DOHH2 (cell line): ENCODE data around the gene FN1.

ENCODE experiments used
- H3F3A ChIP-seq: fragments of 200-600 bp; sonication (generic), shearing (Covaris generic); 2 replicates; pipeline ENCODE4 v1.6.0; 2016; ENCODE audit warnings: antibody characterized with exemption, mild to moderate bottlenecking; ENCODE audit not compliant: control insufficient read depth, insufficient read depth
- H3K27ac ChIP-seq: fragments of 200-600 bp; sonication (generic); 2 replicates; pipeline ENCODE4 v1.5.1; 2014; ENCODE audit warnings: low read depth, mild to moderate bottlenecking, low read length, moderate library complexity
- H3K27me3 ChIP-seq: fragments of 200-600 bp; sonication (generic); 2 replicates; pipeline ENCODE4 v1.6.1; 2014; ENCODE audit warnings: mild to moderate bottlenecking, low read length, mixed read lengths; ENCODE audit not compliant: control insufficient read depth
- H3K36me3 ChIP-seq: fragments of 200-600 bp; sonication (generic); 2 replicates; pipeline ENCODE4 v1.6.1; 2014; ENCODE audit warnings: mild to moderate bottlenecking, low read length, moderate library complexity, mixed read lengths; ENCODE audit not compliant: control insufficient read depth
- H3K4me1 ChIP-seq: fragments of 200-600 bp; sonication (generic); 2 replicates; pipeline ENCODE4 v1.6.1; 2014; ENCODE audit warnings: mild to moderate bottlenecking, low read length, mixed read lengths; ENCODE audit not compliant: control insufficient read depth
- H3K4me2 ChIP-seq: fragments of 200-600 bp; sonication (generic); 2 replicates; pipeline ENCODE4 v1.6.0; 2014; ENCODE audit warnings: mild to moderate bottlenecking, low read length, moderate library complexity
- H3K4me3 ChIP-seq: fragments of 200-600 bp; sonication (generic); 2 replicates; pipeline ENCODE4 v1.5.1; 2014; ENCODE audit warnings: mild to moderate bottlenecking, low read length, mixed read lengths
- H3K79me2 ChIP-seq: fragments of 200-600 bp; sonication (generic); 2 replicates; pipeline ENCODE4 v1.6.1; 2014; ENCODE audit warnings: mild to moderate bottlenecking, low read length, mixed read lengths; ENCODE audit not compliant: control insufficient read depth
- H3K9me2 ChIP-seq: fragments of 200-600 bp; sonication (generic); replicated peaks from 2 replicates; pipeline ENCODE4 v1.6.1; 2014; ENCODE audit warnings: mild to moderate bottlenecking, low read length, mixed read lengths; ENCODE audit not compliant: control insufficient read depth
- H3K9me3 ChIP-seq: fragments of 200-600 bp; sonication (generic); 2 replicates; pipeline ENCODE4 v1.6.1; 2014; ENCODE audit warnings: antibody characterized with exemption, low read length, mixed read lengths; ENCODE audit not compliant: control insufficient read depth, insufficient read depth
- H4K20me1 ChIP-seq: fragments of 200-600 bp; sonication (generic); 2 replicates; pipeline ENCODE4 v1.6.0; 2014; ENCODE audit warnings: low read depth, mild to moderate bottlenecking, antibody characterized with exemption, low read length, moderate library complexity; ENCODE audit not compliant: control insufficient read depth, insufficient read depth
- CTCF ChIP-seq: fragments of 200-600 bp; sonication (generic); IDR thresholded peaks from one replicate; pipeline ENCODE4 v1.5.1; 2014; ENCODE audit warnings: antibody characterized with exemption, mild to moderate bottlenecking, low read depth, low read length; ENCODE audit not compliant: poor library complexity, severe bottlenecking
- EZH2phosphoT487 ChIP-seq: fragments of 200-600 bp; sonication (generic); IDR thresholded peaks from 2 replicates; pipeline ENCODE4 v1.6.1; 2017; ENCODE audit warnings: borderline replicate concordance, mild to moderate bottlenecking, antibody characterized with exemption, low read length, moderate library complexity, mixed read lengths

Gene FN1

GRCh38 chr2:215447673-215448081 is 11.8 kb upstream of the FN1 start:
- no peaks in the 10 kb centered on the region for H4K20me1 ChIP-seq
- H3K79me2 ChIP-seq, result no peaks in the 10 kb centered on the region
- H3K27me3 ChIP-seq, result 0 out of 2 replicates have a peak, but pooled peaks cover 3% of the 10 kb centered on the region
- no peaks in the 10 kb centered on the region for H3K4me1 ChIP-seq
- H3K36me3 ChIP-seq, result no peaks in the 10 kb centered on the region
- no peak overlapping the region for H3K4me3 ChIP-seq
- H3K4me2 ChIP-seq, result no peak overlapping the region
- H3F3A ChIP-seq, result no peaks in the 10 kb centered on the region
- H3K27ac ChIP-seq, result no peak overlapping the region
- no peaks in the 10 kb centered on the region for H3K9me2 ChIP-seq
- TF ChIP-seq CTCF (no peak), EZH2phosphoT487 (no peak)
- no peaks in the 10 kb centered on the region for H3K9me3 ChIP-seq

- Histone ChIP-seq H3K4me2 (no peak overlapping the region), H3K4me1 (no peaks in the 10 kb centered on the region), H3K4me3 (no peak overlapping the region), H3K9me3 (no peaks in the 10 kb centered on the region), H3K79me2 (no peaks in the 10 kb centered on the region), H3K36me3 (no peaks in the 10 kb centered on the region), H4K20me1 (no peaks in the 10 kb centered on the region), H3F3A (no peaks in the 10 kb centered on the region), H3K27me3 (0 out of 2 replicates have a peak, but pooled peaks cover 3% of the 10 kb centered on the region), H3K9me2 (no peaks in the 10 kb centered on the region), H3K27ac (no peak overlapping the region)
- TF ChIP-seq CTCF (no peak), EZH2phosphoT487 (no peak)
Observed at GRCh38 chr2:215447056-215447455, 11.2 kb upstream of the FN1 start.

- H3F3A ChIP-seq, result no peaks in the 10 kb centered on the region
- H3K27ac ChIP-seq, result no peak overlapping the region
- H3K9me2 ChIP-seq, result no peaks in the 10 kb centered on the region
- no peaks in the 10 kb centered on the region for H3K4me1 ChIP-seq
- H3K4me2 ChIP-seq, result no peak overlapping the region
- no peak overlapping the region for H3K4me3 ChIP-seq
- TF ChIP-seq EZH2phosphoT487, result no peak
- no peak for TF ChIP-seq CTCF
- H3K79me2 ChIP-seq, result no peaks in the 10 kb centered on the region
- no peaks in the 10 kb centered on the region for H3K36me3 ChIP-seq
- peaks cover 11% of the 10 kb centered on the region for H3K27me3 ChIP-seq
- H3K9me3 ChIP-seq, result no peaks in the 10 kb centered on the region
- H4K20me1 ChIP-seq, result no peaks in the 10 kb centered on the region
Observed at GRCh38 chr2:215442401-215442787, 6.5 kb upstream of the FN1 start.
